Fibroblast of villous mesenchyme (primary cell): ENCODE data around the gene UBE2E1. TPM values are rescaled to one million over a fixed set of nuclear protein-coding genes. Genes with fewer than 3 reads are reported as not detected.
A peak's percentile ranks its signal among the peaks of the same experiment; 100 is the strongest.
"Not testable (repeated sequence)": the region's sequence is repeated elsewhere in the genome, so short reads cannot be mapped to it uniquely, and the experiment has no call there.

Experiments
- DNase-seq: peaks from one replicate; pipeline ENCODE4 v3.0.0-alpha.2; 2010; ENCODE audit warnings: low read depth
- H3K4me3 ChIP-seq: 2 replicates; pipeline ENCODE4 v1.5.1; 2011; ENCODE audit warnings: low read depth, mild to moderate bottlenecking, low read length
- total RNA-seq: library from RNA; depleted of rRNA; stranded (reverse); fragments of >200 nt; gene quantifications from 2 replicates; pipeline ENCODE4 v1.2.3, GENCODE V29; 2012
- TF ChIP-seq, protein P1 (sequence below): IDR thresholded peaks from 2 replicates; pipeline ENCODE4 v1.5.1; 2012; ENCODE audit warnings: low read depth, mild to moderate bottlenecking, low read length; ENCODE audit not compliant: insufficient read depth

Gene UBE2E1
- total RNA-seq, 1 donor = 69.5 TPM

DNA sequence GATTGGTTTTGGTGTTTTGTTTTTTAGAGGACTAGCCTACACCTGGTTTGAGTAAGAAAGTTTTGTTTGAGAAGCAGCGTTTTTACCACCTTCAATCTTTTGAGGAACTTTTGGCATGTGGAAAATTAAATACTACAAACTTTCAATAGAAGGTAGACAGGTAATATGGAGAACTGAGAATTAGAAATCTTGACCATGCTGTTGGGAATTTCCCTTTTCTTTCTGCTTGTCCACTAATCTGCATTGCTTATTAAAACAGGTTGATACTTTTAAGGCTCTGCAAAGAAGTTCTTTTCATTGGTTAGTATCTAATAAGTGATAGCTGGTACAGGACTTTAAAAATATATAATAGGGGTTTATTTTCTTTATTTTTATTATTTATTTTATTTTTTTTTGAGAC lies 31.9 kb downstream of the UBE2E1 start:
- no peak overlapping the region for H3K4me3 ChIP-seq
- TF ChIP-seq, protein P1, sequence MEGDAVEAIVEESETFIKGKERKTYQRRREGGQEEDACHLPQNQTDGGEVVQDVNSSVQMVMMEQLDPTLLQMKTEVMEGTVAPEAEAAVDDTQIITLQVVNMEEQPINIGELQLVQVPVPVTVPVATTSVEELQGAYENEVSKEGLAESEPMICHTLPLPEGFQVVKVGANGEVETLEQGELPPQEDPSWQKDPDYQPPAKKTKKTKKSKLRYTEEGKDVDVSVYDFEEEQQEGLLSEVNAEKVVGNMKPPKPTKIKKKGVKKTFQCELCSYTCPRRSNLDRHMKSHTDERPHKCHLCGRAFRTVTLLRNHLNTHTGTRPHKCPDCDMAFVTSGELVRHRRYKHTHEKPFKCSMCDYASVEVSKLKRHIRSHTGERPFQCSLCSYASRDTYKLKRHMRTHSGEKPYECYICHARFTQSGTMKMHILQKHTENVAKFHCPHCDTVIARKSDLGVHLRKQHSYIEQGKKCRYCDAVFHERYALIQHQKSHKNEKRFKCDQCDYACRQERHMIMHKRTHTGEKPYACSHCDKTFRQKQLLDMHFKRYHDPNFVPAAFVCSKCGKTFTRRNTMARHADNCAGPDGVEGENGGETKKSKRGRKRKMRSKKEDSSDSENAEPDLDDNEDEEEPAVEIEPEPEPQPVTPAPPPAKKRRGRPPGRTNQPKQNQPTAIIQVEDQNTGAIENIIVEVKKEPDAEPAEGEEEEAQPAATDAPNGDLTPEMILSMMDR = no peak
- DNase-seq = no peak

DNA sequence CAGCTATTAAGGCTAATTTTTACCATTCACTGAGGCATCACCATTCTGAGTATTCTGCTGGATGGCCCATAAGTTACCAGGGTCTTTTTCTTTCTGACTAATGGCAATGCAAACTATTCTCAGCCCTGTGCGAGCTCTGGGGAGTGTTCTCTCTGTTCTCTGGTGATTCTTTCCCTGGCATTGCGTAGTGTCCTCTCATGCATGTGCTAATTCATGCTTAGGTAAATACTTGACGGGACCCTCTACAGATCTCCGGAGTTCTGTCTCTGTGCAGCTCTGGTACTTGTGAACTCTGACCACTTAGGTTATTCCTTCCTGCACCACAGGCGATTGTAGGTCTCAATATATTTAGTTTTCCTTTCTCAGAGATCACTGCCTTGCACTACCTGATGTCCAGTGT lies 34.8 kb downstream of the UBE2E1 start:
- TF ChIP-seq, protein P1 = no peak
- H3K4me3 ChIP-seq = no peak overlapping the region
- DNase-seq = no peak

DNA sequence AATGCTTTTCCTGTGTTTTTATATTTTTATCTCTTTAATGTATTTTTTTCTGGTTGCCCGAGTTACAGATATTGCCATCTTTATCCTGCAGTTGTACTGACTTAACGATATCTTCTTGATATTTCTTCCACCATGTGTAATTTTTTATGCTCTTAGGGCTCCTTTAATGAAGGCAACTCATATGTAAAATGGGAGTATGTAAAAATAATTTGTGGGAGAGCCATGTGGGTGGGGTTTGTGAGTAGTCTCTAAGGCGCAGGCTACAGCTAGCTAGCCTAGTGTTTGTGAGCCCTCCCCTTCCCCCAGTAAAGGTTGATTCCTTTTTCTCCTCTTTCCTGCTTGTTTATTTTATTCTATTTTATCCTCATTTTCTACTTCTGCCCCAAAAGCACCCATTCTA lies 38.1 kb downstream of the UBE2E1 start:
- H3K4me3 ChIP-seq = no peak overlapping the region
- no peak for DNase-seq
- TF ChIP-seq, protein P1 = no peak

DNA sequence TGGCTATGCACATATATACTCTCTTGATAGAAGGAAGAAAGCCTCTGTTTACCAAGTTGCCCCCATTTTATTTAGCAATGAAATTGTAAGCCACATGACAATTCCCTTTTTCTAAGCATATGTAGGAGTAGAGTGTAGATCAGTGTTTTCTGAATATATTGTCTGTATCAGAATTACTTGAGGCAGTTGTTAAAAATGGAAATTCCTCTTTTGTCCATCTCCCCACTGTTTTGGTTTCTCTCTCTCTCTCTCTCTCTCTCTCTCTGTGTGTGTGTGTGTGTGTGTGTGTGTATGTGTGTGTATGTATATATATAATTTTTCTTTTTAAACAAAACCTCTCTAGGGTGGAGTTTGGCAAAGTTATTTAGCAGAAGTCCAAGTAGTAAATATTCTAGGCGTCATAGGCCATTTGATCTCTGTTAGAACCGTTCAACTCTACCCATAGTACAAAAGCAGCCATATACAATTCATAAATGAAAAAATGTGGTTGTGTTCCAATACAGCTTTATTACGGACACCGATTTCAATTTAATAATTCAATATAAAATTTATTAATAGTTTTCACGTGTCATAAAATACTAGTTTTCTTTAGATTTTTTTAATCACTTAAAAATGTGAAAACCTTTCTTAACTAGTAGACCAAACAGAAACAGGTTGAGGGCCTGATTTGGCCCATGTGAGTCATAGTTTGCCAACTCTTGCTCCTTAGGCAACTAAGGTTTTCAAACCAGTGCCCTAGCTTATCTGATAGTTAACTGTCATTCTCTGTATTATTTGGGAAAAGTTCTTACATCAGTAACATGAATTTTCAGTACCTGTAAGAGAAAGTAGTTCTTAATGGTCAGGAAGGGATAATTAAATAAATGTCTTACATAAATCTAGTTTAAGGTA lies 39.8 kb downstream of the UBE2E1 start:
- H3K4me3 ChIP-seq = no peak overlapping the region
- TF ChIP-seq, protein P1 = no peak
- DNase-seq = no peak

DNA sequence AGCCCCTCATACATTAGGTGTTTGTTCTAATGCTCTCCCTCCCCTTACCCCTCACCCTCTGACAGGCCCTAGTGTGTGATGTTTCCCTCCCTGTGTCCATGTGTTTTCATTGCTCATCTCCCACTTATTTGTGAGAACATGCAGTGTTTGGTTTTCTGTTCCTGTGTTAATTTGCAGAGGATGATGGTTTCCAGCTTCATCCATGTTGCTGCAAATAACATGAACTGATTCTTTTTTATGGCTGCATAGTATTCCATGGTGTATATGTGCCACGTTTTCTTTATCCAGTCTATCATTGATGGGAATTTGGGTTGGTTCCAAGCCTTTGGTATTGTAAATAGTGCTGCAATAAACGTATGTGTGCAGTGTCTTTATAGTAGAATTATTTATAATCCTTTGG lies 43.7 kb downstream of the UBE2E1 start:
- DNase-seq, H3K4me3 ChIP-seq: not testable (repeated sequence)

DNA sequence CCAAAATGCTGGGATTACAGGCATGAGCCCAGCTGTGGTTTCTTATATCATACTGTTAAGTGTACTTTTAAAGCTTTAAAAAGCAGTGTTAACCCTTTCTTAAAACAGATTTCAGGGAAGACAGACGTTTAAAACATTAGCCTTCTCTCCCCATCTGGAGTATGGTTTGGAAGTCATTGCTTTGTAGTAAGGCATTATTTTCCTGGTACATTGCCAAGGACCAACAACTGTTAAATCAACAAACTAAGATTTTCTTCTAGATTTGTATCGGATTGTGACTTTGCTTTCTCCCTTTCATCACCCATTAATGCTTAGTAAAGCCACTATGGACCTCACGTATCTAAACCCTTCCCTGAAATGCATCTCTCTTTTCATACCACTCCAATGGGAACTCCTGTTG lies 50.5 kb downstream of the UBE2E1 start:
- DNase-seq = peak; percentile 72
- H3K4me3 ChIP-seq = no peak overlapping the region
- TF ChIP-seq, protein P1 = no peak

DNA sequence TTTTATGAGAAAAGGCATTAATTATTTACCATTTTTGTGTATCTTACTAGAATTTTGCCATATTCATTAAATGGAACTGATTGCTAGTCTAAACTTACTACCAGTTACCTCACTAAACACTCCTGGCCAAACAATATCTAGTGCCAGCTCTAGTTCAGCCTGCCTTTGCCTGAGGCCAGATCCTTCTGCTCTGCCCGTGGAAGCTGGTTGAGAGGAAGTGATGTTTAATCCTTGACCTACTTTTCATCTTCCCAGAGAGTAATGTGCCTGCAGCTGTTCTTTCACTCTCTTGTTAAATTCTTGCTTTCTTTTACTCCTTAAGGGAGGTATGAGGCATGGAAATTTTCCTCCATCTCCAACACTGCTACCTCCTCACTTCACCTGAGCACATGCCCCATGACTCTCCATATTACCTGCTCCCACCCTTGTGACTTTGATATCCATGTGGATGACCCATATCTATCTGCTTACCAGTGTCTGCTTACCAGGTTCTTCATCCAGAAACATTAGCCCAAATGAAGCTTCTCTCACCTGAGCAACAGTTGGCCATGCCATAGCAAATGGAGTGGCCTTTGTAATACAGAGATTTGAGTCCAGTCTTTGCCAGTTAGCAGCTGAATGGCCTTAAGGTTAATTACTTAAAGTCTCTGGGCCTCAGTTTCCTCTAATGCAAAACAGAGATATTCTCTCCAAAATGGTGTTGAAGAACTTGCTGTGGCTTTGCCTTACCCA lies 53.4 kb downstream of the UBE2E1 start:
- no peak overlapping the region for H3K4me3 ChIP-seq
- peak; percentile 52 for DNase-seq
- TF ChIP-seq, protein P1 = no peak
